GM23248 (cell line): ENCODE results near the gene MAGEA11. TPM values are rescaled to one million over a fixed set of nuclear protein-coding genes. Genes with fewer than 3 reads are reported as not detected.
"Not testable (repeated sequence)": the region's sequence is repeated elsewhere in the genome, so short reads cannot be mapped to it uniquely, and the experiment has no call there.

ENCODE experiments used
- DNase-seq: peaks from one replicate; pipeline ENCODE4 v3.0.0-alpha.2; 2015
- H2AFZ ChIP-seq: fragments of 200-600 bp; sonication (generic); 2 replicates; pipeline ENCODE4 v1.6.1; 2016; ENCODE audit warnings: antibody characterized with exemption
- H3F3A ChIP-seq: fragments of 200-600 bp; sonication (generic); 2 replicates; pipeline ENCODE4 v1.6.1; 2016; ENCODE audit warnings: mild to moderate bottlenecking, antibody characterized with exemption, mixed run types; ENCODE audit not compliant: insufficient read depth
- H3K27ac ChIP-seq: fragments of 200-600 bp; sonication (generic); 2 replicates; pipeline ENCODE4 v1.5.1; 2016; ENCODE audit warnings: mild to moderate bottlenecking
- H3K27me3 ChIP-seq: fragments of 200-600 bp; sonication (generic); replicated peaks from 2 replicates; pipeline ENCODE4 v1.6.1; 2016; ENCODE audit warnings: mild to moderate bottlenecking; ENCODE audit not compliant: insufficient read depth
- H3K36me3 ChIP-seq: fragments of 200-600 bp; sonication (generic); 2 replicates; pipeline ENCODE4 v1.6.1; 2016; ENCODE audit warnings: low read depth, mild to moderate bottlenecking
- H3K4me1 ChIP-seq: fragments of 200-600 bp; sonication (generic); 2 replicates; pipeline ENCODE4 v1.6.1; 2016; ENCODE audit warnings: mild to moderate bottlenecking; ENCODE audit not compliant: insufficient read depth
- H3K4me2 ChIP-seq: fragments of 200-600 bp; sonication (generic); one replicate; pipeline ENCODE4 v1.6.1; 2016; ENCODE audit warnings: mild to moderate bottlenecking; ENCODE audit not compliant: unreplicated experiment
- H3K4me3 ChIP-seq: fragments of 200-600 bp; sonication (generic); 2 replicates; pipeline ENCODE4 v1.5.1; 2016; ENCODE audit warnings: mild to moderate bottlenecking
- H3K79me2 ChIP-seq: fragments of 200-600 bp; sonication (generic); 2 replicates; pipeline ENCODE4 v1.6.1; 2016; ENCODE audit warnings: mild to moderate bottlenecking; ENCODE audit not compliant: insufficient read depth
- H3K9ac ChIP-seq: fragments of 200-600 bp; sonication (generic); 2 replicates; pipeline ENCODE4 v1.6.1; 2016; ENCODE audit warnings: mild to moderate bottlenecking
- H3K9me2 ChIP-seq: fragments of 200-600 bp; sonication (generic); 2 replicates; pipeline ENCODE4 v1.6.1; 2016; ENCODE audit warnings: mixed run types, mild to moderate bottlenecking, moderate library complexity; ENCODE audit not compliant: insufficient read depth
- H3K9me3 ChIP-seq: fragments of 200-600 bp; sonication (generic); one replicate; pipeline ENCODE4 v1.6.1; 2017; ENCODE audit warnings: low read depth
- H4K20me1 ChIP-seq: fragments of 200-600 bp; sonication (generic); 2 replicates; pipeline ENCODE4 v1.6.0; 2016; ENCODE audit not compliant: insufficient read depth
- EZH2 ChIP-seq: fragments of 200-600 bp; sonication (generic); IDR thresholded peaks from 2 replicates; pipeline ENCODE4 v1.6.1; 2018; ENCODE audit warnings: antibody characterized with exemption, mild to moderate bottlenecking; ENCODE audit not compliant: insufficient read depth, poor library complexity, severe bottlenecking
- EZH2phosphoT487 ChIP-seq: fragments of 200-600 bp; sonication (generic); IDR thresholded peaks from 2 replicates; pipeline ENCODE4 v1.6.1; 2018; ENCODE audit warnings: antibody characterized with exemption, moderate library complexity, mild to moderate bottlenecking, low read depth; ENCODE audit not compliant: insufficient read depth
- WGBS, 2 experiments: methylation state at CpG; one replicate each; pipeline ENCODE4 v1.1.6; 2015 to 2017; ENCODE audit warnings: low lambda C conversion rate in 2 of 2, low coverage in 1 of 2; ENCODE audit errors: missing lambda C conversion rate in 2 of 2; 5-methylcytosine and 5-hydroxymethylcytosine counted together
- in situ Hi-C: fragments of 300-500 bp; cut with MboI; formaldehyde crosslinking; loops from 2 replicates; pipeline ENCODE4 v1.15.0; 2020
- polyA plus RNA-seq: library from polyadenylated mRNA; unstranded; fragments of >200 nt; fragmentation: Nextera tagmentation; extraction: Ambion mirVana; gene quantifications from 2 replicates; pipeline ENCODE4 v1.2.1, GENCODE V29; 2016
- total RNA-seq: library from RNA; depleted of rRNA; stranded (reverse); fragments of >200 nt; shearing (Covaris generic); gene quantifications from 2 replicates; pipeline ENCODE4 v1.2.3, GENCODE V29; 2014; rRNA removed

Gene MAGEA11, protein sequence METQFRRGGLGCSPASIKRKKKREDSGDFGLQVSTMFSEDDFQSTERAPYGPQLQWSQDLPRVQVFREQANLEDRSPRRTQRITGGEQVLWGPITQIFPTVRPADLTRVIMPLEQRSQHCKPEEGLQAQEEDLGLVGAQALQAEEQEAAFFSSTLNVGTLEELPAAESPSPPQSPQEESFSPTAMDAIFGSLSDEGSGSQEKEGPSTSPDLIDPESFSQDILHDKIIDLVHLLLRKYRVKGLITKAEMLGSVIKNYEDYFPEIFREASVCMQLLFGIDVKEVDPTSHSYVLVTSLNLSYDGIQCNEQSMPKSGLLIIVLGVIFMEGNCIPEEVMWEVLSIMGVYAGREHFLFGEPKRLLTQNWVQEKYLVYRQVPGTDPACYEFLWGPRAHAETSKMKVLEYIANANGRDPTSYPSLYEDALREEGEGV
- total RNA-seq (not detected in 2 replicates), polyA plus RNA-seq (not detected in 2 replicates)

- WGBS, 2 experiments = 66 to 88% methylated on average over 6 to 28 of the region's 29 CpGs
- no peaks in the 10 kb centered on the region for H3K9me3 ChIP-seq
- no peaks in the 10 kb centered on the region for H3K27me3 ChIP-seq
- in situ Hi-C loops = no loop called here
- no peaks in the 10 kb centered on the region for H3K79me2 ChIP-seq
- DNase-seq = no peak
- H3F3A ChIP-seq = no peaks in the 10 kb centered on the region
- H2AFZ ChIP-seq = no peak within 1 kb of the TSS
- no peak within 1 kb of the TSS for H3K4me3 ChIP-seq
- TF ChIP-seq EZH2phosphoT487 (no peak), EZH2 (no peak)
- H3K27ac ChIP-seq = no peak within 1 kb of the TSS
- no peak within 1 kb of the TSS for H3K4me2 ChIP-seq
- H3K9me2 ChIP-seq = no peaks in the 10 kb centered on the region
- H4K20me1 ChIP-seq = no peaks in the 10 kb centered on the region
- H3K36me3 ChIP-seq = no peaks in the 10 kb centered on the region
- no peak within 1 kb of the TSS for H3K9ac ChIP-seq
- no peaks in the 10 kb centered on the region for H3K4me1 ChIP-seq
Measured at GRCh38 chrX:149711545-149712236, at the start of gene MAGEA11. Gene MAGEA11 (plus strand): TSS chrX:149712060. CDS start chrX:149713160, 1,100 bp downstream.

DNA sequence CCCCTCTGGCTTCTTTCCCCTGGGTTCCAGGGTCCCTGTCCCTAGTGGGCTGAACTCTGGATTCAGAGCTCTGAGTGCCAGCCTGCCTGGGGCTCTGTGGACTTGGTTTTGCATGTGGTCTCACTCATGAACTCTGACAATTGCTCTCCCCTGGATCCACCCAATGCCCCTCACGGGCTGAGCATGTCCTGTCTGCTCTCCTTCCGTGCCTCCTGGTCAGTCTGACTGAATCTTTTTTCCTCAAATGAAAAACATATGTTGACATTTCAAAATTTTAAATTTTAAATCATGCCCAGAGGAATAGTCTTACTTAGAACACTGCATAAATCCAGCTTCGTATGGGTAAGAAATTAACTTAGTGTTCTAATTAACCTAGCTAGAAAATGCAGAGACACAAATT lies 36.8 kb upstream of the MAGEA11 start:
- H3K36me3 ChIP-seq, H2AFZ ChIP-seq, H3K4me2 ChIP-seq, H3K9me3 ChIP-seq, H3F3A ChIP-seq, H3K9ac ChIP-seq, H3K9me2 ChIP-seq, H3K4me1 ChIP-seq, H3K4me3 ChIP-seq, H3K27me3 ChIP-seq, in situ Hi-C loops, H3K27ac ChIP-seq, DNase-seq, H3K79me2 ChIP-seq, H4K20me1 ChIP-seq: not testable (repeated sequence)
- WGBS, 2 experiments = no CpG with 5 or more reads among the region's 3 CpGs

- in situ Hi-C loops, H3K27me3 ChIP-seq, DNase-seq, H2AFZ ChIP-seq, H3K4me1 ChIP-seq, H3K79me2 ChIP-seq, H4K20me1 ChIP-seq, H3K9me3 ChIP-seq, H3K27ac ChIP-seq, H3K9me2 ChIP-seq, H3K4me3 ChIP-seq, H3K36me3 ChIP-seq, H3K4me2 ChIP-seq, H3K9ac ChIP-seq, H3F3A ChIP-seq: not testable (repeated sequence)
- 19 to 22% methylated on average over 1 to 4 of the region's 8 CpGs for WGBS, 2 experiments
Measured at GRCh38 chrX:149675554-149675953, 36.3 kb upstream of the MAGEA11 start.

- in situ Hi-C loops, H3K4me2 ChIP-seq, H3K9me3 ChIP-seq, H3K36me3 ChIP-seq, H3K4me1 ChIP-seq, H4K20me1 ChIP-seq, H3K9ac ChIP-seq, H3K79me2 ChIP-seq, H3K4me3 ChIP-seq, DNase-seq, H2AFZ ChIP-seq, H3K27ac ChIP-seq, H3F3A ChIP-seq, H3K27me3 ChIP-seq, H3K9me2 ChIP-seq: not testable (repeated sequence)
- 69 to 95% methylated on average over 2 of the region's 4 CpGs for WGBS, 2 experiments
Measured at GRCh38 chrX:149679164-149679678, 32.6 kb upstream of the MAGEA11 start.
